Mucosa of stomach (tissue), 1 donor: Measurements from ENCODE around the gene C11orf54.
A peak's percentile ranks its signal among the peaks of the same experiment; 100 is the strongest.

Experiments
- H3K27me3 ChIP-seq: one replicate; pipeline ENCODE4 v1.7.0; 2013; ENCODE audit warnings: mild to moderate bottlenecking, low read length; ENCODE audit not compliant: control insufficient read depth, insufficient read depth
- H3K36me3 ChIP-seq: one replicate; pipeline ENCODE4 v1.7.0; 2013; ENCODE audit warnings: low read length; ENCODE audit not compliant: control insufficient read depth, insufficient read depth
- H3K4me1 ChIP-seq: one replicate; pipeline ENCODE4 v1.7.0; 2013; ENCODE audit warnings: mild to moderate bottlenecking, low read length; ENCODE audit not compliant: control insufficient read depth, insufficient read depth
- H3K4me3 ChIP-seq: one replicate; pipeline ENCODE4 v1.7.0; 2013; ENCODE audit warnings: low read length
- H3K9ac ChIP-seq: one replicate; pipeline ENCODE4 v1.7.0; 2013; ENCODE audit warnings: mild to moderate bottlenecking, low read length, moderate library complexity
- H3K9me3 ChIP-seq: one replicate; pipeline ENCODE4 v1.7.0; 2013; ENCODE audit warnings: mild to moderate bottlenecking, low read length, moderate library complexity; ENCODE audit not compliant: control insufficient read depth
- donor health status: Pancreatic carcinoma.

The C11orf54 gene

DNA sequence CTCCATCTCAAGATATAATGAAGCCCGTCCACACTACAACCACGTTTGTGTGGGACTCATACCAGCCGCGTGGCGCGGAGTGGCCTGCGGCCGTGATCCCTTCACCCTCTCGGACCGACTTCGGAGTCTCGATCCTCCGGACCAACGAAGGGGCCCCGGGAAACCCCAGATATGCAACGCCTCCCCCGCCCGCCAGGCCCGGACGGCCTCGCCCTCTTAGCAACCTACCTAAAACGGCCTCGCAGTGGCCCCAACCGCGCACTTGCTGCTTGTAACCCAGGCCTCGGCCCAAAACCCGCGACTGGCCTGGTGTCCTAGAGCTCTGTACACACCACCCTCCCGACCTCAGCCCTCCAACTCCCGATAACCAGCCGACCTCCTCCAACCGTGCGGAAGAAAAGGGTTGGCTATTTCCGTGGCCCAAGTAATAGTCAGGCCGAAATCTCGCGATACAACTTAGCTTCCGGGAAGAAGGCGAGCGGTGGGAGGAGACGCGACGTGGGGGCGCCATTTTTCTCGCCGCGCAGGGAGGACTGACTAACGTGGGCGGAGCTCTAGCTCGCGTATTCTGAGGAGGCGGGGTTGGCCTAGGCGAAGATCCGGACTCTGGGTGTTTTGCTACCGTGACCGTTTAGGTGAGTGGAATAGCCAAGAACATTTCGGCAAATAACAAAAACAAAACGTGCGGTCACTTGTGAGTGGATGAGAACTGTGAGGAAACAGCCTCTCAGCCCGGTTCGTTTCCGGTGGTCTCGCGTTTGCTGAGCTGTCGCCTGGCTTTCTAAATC lies at the start of gene C11orf54, which contains the start of gene TAF1D:
Gene C11orf54, plus strand, starts transcription at position 579 of the 788 bp plus-strand sequence. CDS start 5,722 bp downstream, outside the sequence.
Gene TAF1D, minus strand, starts transcription at position 402 of the 788 bp plus-strand sequence. CDS start 2,191 bp downstream, outside the sequence.
- Histone ChIP-seq H3K4me1 (peaks cover 21% of the 10 kb centered on the region), H3K27me3 (no peaks in the 10 kb centered on the region), H3K9me3 (no peaks in the 10 kb centered on the region), H3K4me3 (peak within 1 kb of the TSS; percentile 92), H3K36me3 (peaks cover under 1% of the 10 kb centered on the region), H3K9ac (peak within 1 kb of the TSS; percentile 97)

DNA sequence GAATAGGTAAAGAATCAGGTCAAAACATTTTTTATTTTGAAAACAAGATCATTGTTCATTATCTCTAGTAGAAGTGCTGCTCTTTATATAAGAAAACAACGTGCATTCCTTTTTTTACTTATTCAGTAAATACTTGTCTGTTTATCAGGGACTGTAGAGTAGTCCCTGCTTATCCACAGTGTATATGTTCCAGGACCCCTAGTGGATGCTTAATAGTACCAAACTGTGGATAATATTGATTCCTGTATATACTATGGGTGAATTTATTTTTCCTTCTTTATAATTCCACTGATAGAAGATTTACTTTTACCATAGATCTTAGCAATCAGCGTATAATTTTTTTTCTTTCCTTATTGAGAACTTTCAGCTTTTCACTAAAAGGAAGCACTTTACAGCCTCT lies 47.4 kb upstream of the C11orf54 start:
- Histone ChIP-seq H3K27me3 (no peaks in the 10 kb centered on the region), H3K4me1 (no peaks in the 10 kb centered on the region), H3K9me3 (no peaks in the 10 kb centered on the region), H3K4me3 (no peak overlapping the region), H3K9ac (no peak overlapping the region), H3K36me3 (peaks cover 5% of the 10 kb centered on the region)

DNA sequence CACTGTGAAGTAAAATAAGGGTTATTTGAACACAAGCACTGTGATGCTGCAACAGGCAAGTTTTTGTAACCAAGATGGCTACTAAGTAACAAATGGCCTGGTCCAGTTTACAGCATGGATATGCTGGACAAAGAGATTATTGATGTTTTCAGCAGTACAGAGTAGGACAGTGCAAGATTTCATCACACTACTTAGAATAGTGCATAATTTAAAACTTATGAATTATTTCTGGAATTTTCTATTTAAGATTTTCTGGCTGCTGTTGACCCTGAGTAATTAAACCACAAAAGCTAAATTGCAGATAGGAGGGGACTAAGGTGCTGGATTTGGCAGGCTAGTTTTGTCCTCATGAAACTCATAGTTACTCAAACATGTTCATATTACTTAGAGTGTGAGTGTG lies 46.9 kb upstream of the C11orf54 start:
- Histone ChIP-seq H3K4me1 (no peaks in the 10 kb centered on the region), H3K4me3 (no peak overlapping the region), H3K36me3 (peaks cover 5% of the 10 kb centered on the region), H3K27me3 (no peaks in the 10 kb centered on the region), H3K9ac (no peak overlapping the region), H3K9me3 (no peaks in the 10 kb centered on the region)

DNA sequence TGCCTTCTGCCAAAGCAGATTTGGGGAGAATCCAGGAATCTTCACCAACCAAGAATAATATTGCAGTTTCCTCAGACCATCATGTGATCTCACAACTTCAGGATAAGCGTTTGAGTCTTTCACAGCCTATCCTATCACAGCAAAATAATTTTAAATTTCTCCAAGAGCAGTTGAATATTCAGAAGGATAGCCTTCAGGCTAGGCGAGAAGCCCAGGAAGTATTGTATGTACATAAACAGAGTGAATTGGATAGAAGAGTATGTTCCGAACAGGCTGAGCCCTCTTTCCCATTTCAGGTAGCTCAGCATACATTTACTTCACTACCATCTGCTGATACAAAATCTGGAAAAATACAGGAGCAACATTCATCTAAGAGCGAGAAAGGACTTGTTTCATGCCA lies 43.9 kb upstream of the C11orf54 start:
- Histone ChIP-seq H3K4me3 (no peak overlapping the region), H3K27me3 (no peaks in the 10 kb centered on the region), H3K36me3 (peaks cover 5% of the 10 kb centered on the region), H3K4me1 (no peaks in the 10 kb centered on the region), H3K9ac (no peak overlapping the region), H3K9me3 (no peaks in the 10 kb centered on the region)

DNA sequence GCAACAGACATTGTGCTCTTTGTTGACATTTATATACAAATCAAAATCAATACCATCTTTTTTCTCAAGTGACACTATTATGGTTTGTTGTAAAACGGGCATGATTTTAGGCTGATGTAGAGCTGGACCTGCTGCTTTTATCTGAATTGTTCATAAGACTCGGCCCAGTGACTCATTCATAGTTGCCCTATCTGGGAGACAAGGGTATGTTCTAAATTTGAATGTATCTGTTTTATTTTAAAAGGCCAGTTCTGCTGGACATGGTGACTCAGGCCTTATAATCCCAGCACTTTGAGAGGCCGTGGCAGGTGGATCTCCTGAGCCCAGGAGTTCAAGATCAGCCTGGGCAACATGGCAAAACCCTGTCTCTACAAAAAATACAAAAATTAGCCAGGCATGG lies 40.6 kb upstream of the C11orf54 start:
- H3K9ac ChIP-seq = no peak overlapping the region
- H3K4me1 ChIP-seq = no peaks in the 10 kb centered on the region
- no peak overlapping the region for H3K4me3 ChIP-seq
- no peaks in the 10 kb centered on the region for H3K27me3 ChIP-seq
- no peaks in the 10 kb centered on the region for H3K9me3 ChIP-seq
- peaks cover 5% of the 10 kb centered on the region for H3K36me3 ChIP-seq

DNA sequence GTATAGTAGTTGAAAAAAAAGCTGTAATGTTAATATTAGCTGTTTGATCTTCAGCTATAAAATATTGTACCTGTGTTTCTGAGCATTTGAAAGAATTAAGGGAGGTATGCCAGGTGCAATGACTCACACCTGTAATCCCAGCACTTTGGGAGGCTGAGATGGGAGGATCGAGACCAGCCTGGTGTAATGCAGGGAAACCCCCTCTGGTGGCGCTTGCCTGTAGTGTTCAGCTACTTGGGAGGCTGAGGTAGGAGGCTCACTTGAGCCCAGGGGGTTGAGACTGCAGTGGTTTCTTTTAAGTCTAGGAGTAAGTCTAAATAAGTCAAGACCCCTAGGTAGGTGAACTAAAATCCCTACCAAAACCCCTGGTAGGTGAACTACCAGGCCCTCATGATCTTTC lies 37.2 kb upstream of the C11orf54 start:
- no peak overlapping the region for H3K4me3 ChIP-seq
- no peaks in the 10 kb centered on the region for H3K4me1 ChIP-seq
- no peaks in the 10 kb centered on the region for H3K27me3 ChIP-seq
- no peaks in the 10 kb centered on the region for H3K9me3 ChIP-seq
- no peak overlapping the region for H3K9ac ChIP-seq
- no peaks in the 10 kb centered on the region for H3K36me3 ChIP-seq

DNA sequence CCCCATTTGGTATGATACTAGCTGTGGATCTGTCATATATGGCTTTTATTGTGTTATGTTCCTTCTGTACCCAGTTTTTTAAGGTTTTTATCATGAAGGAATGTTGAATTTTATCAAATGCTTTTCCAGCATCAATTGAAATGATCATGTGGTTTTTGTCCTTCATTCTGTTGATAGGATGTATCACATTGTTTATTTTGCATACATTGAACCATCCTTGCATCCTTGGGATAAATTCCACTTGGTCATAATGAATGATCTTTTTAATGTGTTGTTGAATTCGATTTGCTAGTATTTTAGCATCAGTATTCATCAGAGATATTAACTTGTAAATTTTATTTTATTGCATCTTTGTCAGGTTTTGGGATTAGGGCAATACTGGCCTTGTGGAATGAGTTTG lies 31.2 kb upstream of the C11orf54 start:
- H3K27me3 ChIP-seq = no peaks in the 10 kb centered on the region
- H3K36me3 ChIP-seq = no peaks in the 10 kb centered on the region
- H3K9me3 ChIP-seq = no peaks in the 10 kb centered on the region
- H3K9ac ChIP-seq = no peak overlapping the region
- H3K4me1 ChIP-seq = no peaks in the 10 kb centered on the region
- H3K4me3 ChIP-seq = no peak overlapping the region

DNA sequence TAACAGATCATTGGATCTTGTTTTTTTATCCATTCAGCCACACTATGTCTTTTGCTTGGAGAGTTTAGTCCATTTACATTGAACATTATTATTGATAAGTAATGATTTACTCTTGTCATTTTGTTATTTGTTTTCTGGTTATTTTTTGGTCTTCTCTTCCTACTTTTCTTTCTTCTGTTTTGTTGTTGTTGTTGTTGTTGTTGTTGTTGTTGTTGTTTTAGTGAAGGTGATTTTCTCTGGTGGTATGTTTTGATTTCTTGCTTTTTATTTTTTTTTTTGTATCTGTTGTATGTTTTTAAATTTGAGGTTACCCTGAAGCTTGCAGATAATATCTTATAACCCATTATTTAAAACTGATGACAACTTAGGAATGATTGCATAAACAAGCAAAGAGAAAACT lies 28.8 kb upstream of the C11orf54 start:
- no peaks in the 10 kb centered on the region for H3K9me3 ChIP-seq
- H3K4me3 ChIP-seq = no peak overlapping the region
- no peaks in the 10 kb centered on the region for H3K36me3 ChIP-seq
- no peak overlapping the region for H3K9ac ChIP-seq
- no peaks in the 10 kb centered on the region for H3K27me3 ChIP-seq
- H3K4me1 ChIP-seq = no peaks in the 10 kb centered on the region

DNA sequence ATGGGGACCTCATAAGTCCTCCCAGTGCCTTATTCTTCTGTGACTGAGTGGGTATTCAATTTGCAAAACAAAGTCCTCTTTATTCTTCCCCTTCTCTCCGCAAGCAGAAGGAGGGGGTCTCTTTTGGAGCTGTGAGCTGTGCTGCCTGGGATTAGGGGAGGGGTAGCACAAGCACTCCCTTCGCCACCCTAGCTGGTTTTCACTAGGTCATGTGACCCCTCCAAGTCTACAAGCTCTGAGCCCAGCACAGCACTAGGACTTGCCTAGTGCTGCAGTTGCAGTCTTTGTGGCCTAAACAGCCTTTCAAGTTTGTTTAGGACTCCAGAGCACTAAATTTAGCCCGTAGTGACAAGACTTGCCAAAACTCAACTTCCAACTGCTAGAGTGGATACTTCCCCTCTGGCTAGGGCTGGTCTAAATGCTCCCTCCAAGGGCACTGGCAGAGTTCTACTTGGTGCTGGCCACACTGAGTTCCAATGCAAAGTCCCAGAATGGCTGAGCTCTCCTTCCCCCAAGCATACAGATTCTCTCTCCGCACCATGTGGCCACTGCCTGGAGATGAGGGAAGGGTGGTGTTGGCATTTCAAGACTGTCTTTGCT lies 25.6 kb upstream of the C11orf54 start:
- Histone ChIP-seq H3K36me3 (no peaks in the 10 kb centered on the region), H3K4me1 (no peaks in the 10 kb centered on the region)

DNA sequence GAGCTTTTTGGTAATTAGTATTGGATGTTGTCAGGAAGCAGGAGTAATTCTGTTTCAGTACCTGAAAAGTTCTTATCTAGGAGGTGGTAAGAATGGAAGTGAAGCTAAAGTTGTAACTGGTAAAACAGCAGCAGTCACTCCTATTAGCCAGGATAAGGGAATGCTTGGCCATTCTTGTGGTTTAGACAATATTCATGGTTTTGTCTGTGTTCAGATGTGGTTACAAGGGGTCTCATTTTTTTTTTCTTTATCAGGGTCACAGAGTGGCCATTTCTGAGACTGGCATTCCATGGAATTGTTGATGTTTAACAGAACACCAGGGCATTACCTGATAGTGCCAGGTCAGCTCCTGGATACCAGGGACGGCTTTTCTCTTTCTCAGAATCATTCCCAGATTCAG lies 24.0 kb upstream of the C11orf54 start:
- no peaks in the 10 kb centered on the region for H3K4me1 ChIP-seq
- H3K27me3 ChIP-seq = no peaks in the 10 kb centered on the region
- no peaks in the 10 kb centered on the region for H3K36me3 ChIP-seq
- no peak overlapping the region for H3K4me3 ChIP-seq
- H3K9me3 ChIP-seq = no peaks in the 10 kb centered on the region
- no peak overlapping the region for H3K9ac ChIP-seq

More for the DNA sequence above, 25.6 kb upstream of the C11orf54 start:
- no peaks in the 10 kb centered on the region for H3K9me3 ChIP-seq
- no peak overlapping the region for H3K4me3 ChIP-seq
- no peak overlapping the region for H3K9ac ChIP-seq
- H3K27me3 ChIP-seq = no peaks in the 10 kb centered on the region

DNA sequence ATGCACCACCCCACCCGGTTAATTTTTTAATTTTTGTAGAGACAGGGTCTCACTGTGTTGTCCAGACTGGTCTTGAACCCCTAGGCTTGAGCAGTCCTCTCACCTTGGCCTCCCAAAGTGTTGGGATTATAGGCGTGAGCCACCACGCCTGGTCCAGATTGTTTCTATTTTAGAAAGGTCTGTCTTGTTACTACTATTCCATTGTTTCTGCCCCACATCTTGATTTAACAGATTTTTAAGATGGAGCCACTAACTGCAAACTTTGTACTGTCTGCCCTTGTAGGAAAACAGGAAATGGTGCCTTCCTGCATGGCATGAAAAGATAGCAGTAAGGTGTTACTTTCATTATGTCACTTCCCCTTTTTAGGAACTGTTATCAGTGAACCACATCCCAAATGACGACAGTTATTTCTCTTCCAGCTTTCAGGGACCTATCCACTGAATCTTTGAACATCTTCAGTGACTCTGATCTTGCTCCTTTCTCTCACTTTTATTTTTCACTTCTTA lies 23.4 kb upstream of the C11orf54 start:
- Histone ChIP-seq H3K4me1 (no peaks in the 10 kb centered on the region), H3K9ac (no peak overlapping the region), H3K9me3 (no peaks in the 10 kb centered on the region), H3K36me3 (no peaks in the 10 kb centered on the region), H3K27me3 (no peaks in the 10 kb centered on the region), H3K4me3 (no peak overlapping the region)

DNA sequence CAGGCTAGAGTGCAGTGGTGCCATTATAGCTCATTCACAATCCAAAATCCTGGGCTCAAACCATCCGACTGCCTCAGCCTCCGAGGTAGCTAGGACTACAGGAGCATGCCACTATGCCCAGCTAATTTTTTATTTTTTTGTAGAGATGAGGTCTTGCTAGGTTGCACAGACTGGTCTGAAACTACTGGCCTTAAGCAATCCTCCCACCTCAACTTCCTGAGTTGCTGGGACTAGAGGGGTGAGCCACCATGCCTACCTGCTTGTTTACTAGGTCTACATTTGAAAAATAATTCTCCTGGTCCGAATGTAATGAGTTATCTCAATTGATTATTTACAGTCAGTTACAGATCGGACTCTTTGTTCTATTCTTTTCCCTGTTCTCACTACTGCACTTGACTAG lies 22.2 kb upstream of the C11orf54 start:
- Histone ChIP-seq H3K9ac (no peak overlapping the region), H3K4me1 (no peaks in the 10 kb centered on the region), H3K27me3 (no peaks in the 10 kb centered on the region), H3K36me3 (no peaks in the 10 kb centered on the region), H3K9me3 (no peaks in the 10 kb centered on the region), H3K4me3 (no peak overlapping the region)
